GM19035 (cell line): ENCODE measurements around the gene CLEC3B.
"Not testable (repeated sequence)": the region's sequence is repeated elsewhere in the genome, so short reads cannot be mapped to it uniquely, and the experiment has no call there.

Source experiments
- ATAC-seq: cut with Tn5 transposase; IDR thresholded peaks from one replicate; pipeline ENCODE4 v1.9.1; 2021; ENCODE audit not compliant: unreplicated experiment

The CLEC3B gene

GRCh38 chr3:45064512-45065372 is 38.6 kb downstream of the CLEC3B start:
- no peak for ATAC-seq

GRCh38 chr3:45065373-45065720 is 39.2 kb downstream of the CLEC3B start:
- ATAC-seq: no peak

- no peak for ATAC-seq
Observed at GRCh38 chr3:45066109-45066801, 40.2 kb downstream of the CLEC3B start.

- ATAC-seq: no peak
Observed at GRCh38 chr3:45067486-45067885, 41.4 kb downstream of the CLEC3B start.

- no peak for ATAC-seq
Observed at GRCh38 chr3:45067941-45068340, 41.8 kb downstream of the CLEC3B start.

GRCh38 chr3:45071075-45071474 is 45.0 kb downstream of the CLEC3B start:
- ATAC-seq: no peak

- ATAC-seq: no peak
Observed at GRCh38 chr3:45075821-45076625, 49.9 kb downstream of the CLEC3B start.

- ATAC-seq: not testable (repeated sequence)
Observed at GRCh38 chr3:45078256-45078655, 52.2 kb downstream of the CLEC3B start.

GRCh38 chr3:45078910-45079522 is 52.9 kb downstream of the CLEC3B start:
- no peak for ATAC-seq

- ATAC-seq: no peak
Observed at GRCh38 chr3:45079715-45080114, 53.6 kb downstream of the CLEC3B start.

- ATAC-seq: no peak
Observed at GRCh38 chr3:45080824-45081223, 54.7 kb downstream of the CLEC3B start.

GRCh38 chr3:45081506-45082141 is 55.5 kb downstream of the CLEC3B start:
- ATAC-seq: no peak

GRCh38 chr3:45082142-45082538 is 56.0 kb downstream of the CLEC3B start:
- no peak for ATAC-seq

- ATAC-seq: no peak
Observed at GRCh38 chr3:45083023-45083422, 56.9 kb downstream of the CLEC3B start.

- no peak for ATAC-seq
Observed at GRCh38 chr3:45084361-45084760, 58.3 kb downstream of the CLEC3B start.

GRCh38 chr3:45084820-45085816 is 59.0 kb downstream of the CLEC3B start:
- no peak for ATAC-seq
